ENCODE data around the gene ZNF20.
A peak's percentile ranks its signal among the peaks of the same experiment; 100 is the strongest.
"Not testable (repeated sequence)": the region's sequence is repeated elsewhere in the genome, so short reads cannot be mapped to it uniquely, and the experiment has no call there.

Gene ZNF20

GRCh38 chr19:12111943-12112637 is 28.1 kb downstream of the ZNF20 start:
- no peak for DNase-seq

DNA sequence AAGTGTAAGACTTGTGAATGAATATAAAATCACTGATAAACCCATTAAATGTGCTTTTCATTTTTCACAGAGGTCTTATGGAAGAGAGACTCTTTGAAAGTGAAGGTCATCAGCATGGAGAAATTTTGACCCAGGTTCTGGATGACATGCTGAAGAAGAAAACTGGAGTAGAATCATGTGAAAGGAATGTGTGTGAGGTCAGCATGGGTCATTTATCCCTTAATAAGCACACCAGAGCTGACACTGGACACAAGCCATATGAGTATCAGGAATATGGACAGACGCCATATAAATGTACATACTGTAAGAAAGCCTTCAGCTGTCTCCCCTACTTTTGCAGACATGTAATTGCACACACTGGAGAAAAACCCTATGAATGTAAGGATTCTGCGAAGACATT is 29.0 kb downstream of the ZNF20 start:
- DNase-seq: no peak

- DNase-seq: not testable (repeated sequence)
Observed at GRCh38 chr19:12103909-12104308, 36.2 kb downstream of the ZNF20 start.

- no peak for DNase-seq
Observed at GRCh38 chr19:12098040-12098439, 42.1 kb downstream of the ZNF20 start.

- DNase-seq: peak; percentile 21
Observed at GRCh38 chr19:12095111-12095790, 44.9 kb downstream of the ZNF20 start.

DNA sequence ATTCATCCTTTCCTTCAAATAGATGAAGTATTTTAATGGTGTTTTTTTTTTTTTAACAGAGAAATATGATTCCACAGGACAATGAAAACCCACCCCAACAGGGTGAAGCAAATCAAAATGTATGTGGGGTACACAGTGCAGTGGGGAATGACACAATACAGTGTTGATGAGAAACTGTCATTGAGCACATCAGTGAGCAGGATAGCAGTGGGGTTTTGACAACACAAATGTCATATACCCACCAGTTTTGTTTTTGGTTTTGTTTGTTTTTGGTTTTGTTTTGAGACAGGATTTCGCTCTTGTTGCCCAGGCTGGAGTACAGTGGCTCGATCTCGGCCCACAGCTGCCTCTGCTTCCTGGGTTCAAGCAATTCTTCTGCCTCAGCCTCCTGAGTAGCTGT is 46.4 kb downstream of the ZNF20 start:
- no peak for DNase-seq

- DNase-seq: peak; percentile 46
Observed at GRCh38 chr19:12092956-12093355, 47.2 kb downstream of the ZNF20 start.

GRCh38 chr19:12092065-12092867 is 47.9 kb downstream of the ZNF20 start:
- peak; percentile 97 for DNase-seq

DNA sequence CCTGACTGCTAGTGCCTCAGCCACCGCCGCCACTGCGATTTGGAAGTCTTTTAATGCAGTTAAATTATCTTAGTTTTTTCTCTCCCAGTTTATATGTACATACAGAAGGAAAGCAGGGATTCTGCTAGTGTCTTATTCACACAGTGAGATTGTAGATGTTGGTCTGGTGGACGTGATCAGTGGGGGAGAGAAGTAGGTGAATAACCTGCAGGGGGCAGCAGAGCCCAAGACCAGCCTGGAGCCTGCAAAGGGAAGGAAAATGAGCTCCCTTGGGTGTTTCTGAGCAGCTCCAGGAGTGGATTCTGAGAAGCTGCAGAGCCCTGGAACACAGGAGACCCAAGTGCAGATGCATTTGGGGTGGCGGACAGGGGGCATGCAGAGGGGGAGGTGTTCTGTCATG is 49.3 kb downstream of the ZNF20 start:
- peak; percentile 86 for DNase-seq

DNA sequence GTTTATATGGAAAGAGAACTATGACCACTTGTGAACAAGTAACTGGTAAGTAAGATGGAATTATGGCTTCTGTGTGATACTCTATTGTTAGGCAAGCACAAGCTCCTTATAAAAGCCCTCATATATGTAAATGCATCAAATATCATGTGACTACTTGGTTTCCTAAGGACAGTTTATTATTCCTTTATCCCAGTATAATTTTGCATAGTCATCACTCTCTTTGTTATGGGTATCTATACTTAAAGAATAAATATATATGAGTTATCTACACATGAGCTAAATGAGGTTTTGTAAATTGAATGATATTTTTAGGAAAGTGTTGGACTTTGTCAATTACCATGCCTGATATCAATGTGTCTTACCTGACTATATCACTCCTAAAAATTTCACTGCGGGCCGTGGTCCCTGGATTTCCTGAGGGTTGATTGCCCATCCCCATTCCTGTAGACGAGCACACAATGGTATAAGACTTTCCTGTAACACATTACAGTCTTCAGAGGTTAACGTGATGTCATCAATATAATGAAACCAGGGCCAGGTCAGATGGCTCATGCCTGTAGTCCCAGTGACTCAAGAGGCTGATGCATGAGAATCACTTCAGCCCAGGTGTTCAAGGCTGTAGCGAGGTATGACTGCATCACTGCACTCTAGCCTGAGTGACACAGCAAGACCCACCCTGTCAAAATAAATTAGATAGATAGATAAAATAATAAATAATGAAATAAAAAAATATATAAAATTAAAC is 54.9 kb downstream of the ZNF20 start:
- no peak for DNase-seq

DNA sequence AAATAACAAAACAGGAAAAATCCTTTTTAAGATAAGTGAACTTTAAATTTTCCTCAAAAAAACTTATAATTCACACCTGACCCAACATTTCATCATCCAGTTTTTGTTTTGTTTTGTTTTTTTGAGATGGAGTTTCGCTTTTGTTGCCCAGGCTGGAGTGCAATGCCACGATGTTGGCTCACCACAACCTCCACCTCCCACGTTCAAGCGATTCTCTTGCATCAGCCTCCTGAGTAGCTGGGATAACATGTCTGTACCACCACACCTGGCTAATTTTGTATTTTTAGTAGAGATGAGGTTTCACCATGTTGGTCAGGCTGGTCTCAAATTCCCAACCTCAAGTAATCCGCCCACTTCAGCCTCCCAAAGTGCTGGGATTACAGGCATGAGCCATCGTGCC is 56.8 kb downstream of the ZNF20 start:
- DNase-seq: not testable (repeated sequence)

Data from hematopoietic multipotent progenitor cell treated with erythropoietin and hydrocortisone succinate and interleukin-3 and kit ligand, for 6 days (in vitro differentiated cells).